H1 (cell line): Measurements from ENCODE around the gene PRRX1.

Experiments
- BACH1 ChIP-seq: IDR thresholded peaks from 2 replicates; pipeline ENCODE4 v1.6.1; 2012; ENCODE audit warnings: low read length, improper control_type of control experiment
- CBX5 ChIP-seq: fragments of 300-800, 300-1000 bp; sonication (generic); IDR thresholded peaks from 2 replicates; pipeline ENCODE4 v1.7.1; 2016; ENCODE audit warnings: antibody characterized with exemption, low read length, low read depth
- EZH2 ChIP-seq: fragments of 200-600 bp; sonication (generic); IDR thresholded peaks from 2 replicates; pipeline ENCODE4 v1.7.1; 2012; ENCODE audit warnings: low read depth, mild to moderate bottlenecking, moderate library complexity, low read length, inconsistent platforms; ENCODE audit not compliant: severe bottlenecking
- GTF2F1 ChIP-seq: IDR thresholded peaks from 2 replicates; pipeline ENCODE4 v1.6.1; 2012; ENCODE audit warnings: low read depth, low read length, improper control_type of control experiment, borderline replicate concordance
- JUND ChIP-seq: IDR thresholded peaks from 2 replicates; pipeline ENCODE4 v1.6.1; 2011; ENCODE audit warnings: mild to moderate bottlenecking, improper control_type of control experiment, low read length
- TF ChIP-seq, protein P1 (sequence below), 3 experiments: IDR thresholded peaks; 1 replicate in 2 of 3; 2 replicates in 1 of 3; pipeline versions ENCODE4 v1.5.1 to v1.6.1; 2011; ENCODE audit warnings: low read length in 3 of 3, mild to moderate bottlenecking in 3 of 3, inconsistent platforms in 2 of 3, low read depth in 1 of 3, moderate library complexity in 1 of 3; ENCODE audit not compliant: insufficient read depth in 1 of 3; ENCODE audit errors: control extremely low read depth in 1 of 3
- TF ChIP-seq, protein P2 (sequence below): IDR thresholded peaks from 2 replicates; pipeline ENCODE4 v1.6.1; 2012; ENCODE audit warnings: inconsistent platforms
- TF ChIP-seq, protein P3 (sequence below): IDR thresholded peaks from 2 replicates; pipeline ENCODE4 v1.6.1; 2011; ENCODE audit warnings: low read depth, mild to moderate bottlenecking, low read length; ENCODE audit not compliant: insufficient read depth

DNA sequence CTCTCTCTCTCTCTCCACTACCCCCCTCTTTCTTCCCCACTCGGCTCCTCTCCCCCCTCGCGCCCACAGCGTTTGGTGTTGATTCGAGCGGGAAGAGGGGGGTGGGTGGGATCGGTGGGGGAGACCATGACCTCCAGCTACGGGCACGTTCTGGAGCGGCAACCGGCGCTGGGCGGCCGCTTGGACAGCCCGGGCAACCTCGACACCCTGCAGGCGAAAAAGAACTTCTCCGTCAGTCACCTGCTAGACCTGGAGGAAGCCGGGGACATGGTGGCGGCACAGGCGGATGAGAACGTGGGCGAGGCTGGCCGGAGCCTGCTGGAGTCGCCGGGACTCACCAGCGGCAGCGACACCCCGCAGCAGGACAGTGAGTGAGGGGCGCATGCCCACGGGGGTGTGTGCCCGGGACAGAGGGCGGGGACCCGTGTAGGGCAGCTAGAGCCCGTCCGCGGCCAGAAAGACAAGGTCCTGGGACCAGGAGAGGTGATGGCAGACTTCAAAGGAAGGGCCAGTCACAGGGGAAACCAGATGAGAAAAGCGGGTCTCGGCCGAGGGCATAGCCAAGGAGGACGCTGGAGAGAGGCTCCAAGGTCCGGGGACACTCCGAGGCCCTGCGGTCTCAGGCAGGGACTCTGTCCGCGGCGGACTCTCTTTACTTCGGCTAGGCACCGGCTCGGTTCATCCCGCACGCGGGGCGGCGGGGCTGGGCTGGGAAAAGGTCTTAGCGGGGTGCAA, at the start of gene PRRX1:
- TF ChIP-seq BACH1, result no peak
- TF ChIP-seq EZH2, result peak; percentile 62
- no peak for TF ChIP-seq JUND
- TF ChIP-seq, protein P1, sequence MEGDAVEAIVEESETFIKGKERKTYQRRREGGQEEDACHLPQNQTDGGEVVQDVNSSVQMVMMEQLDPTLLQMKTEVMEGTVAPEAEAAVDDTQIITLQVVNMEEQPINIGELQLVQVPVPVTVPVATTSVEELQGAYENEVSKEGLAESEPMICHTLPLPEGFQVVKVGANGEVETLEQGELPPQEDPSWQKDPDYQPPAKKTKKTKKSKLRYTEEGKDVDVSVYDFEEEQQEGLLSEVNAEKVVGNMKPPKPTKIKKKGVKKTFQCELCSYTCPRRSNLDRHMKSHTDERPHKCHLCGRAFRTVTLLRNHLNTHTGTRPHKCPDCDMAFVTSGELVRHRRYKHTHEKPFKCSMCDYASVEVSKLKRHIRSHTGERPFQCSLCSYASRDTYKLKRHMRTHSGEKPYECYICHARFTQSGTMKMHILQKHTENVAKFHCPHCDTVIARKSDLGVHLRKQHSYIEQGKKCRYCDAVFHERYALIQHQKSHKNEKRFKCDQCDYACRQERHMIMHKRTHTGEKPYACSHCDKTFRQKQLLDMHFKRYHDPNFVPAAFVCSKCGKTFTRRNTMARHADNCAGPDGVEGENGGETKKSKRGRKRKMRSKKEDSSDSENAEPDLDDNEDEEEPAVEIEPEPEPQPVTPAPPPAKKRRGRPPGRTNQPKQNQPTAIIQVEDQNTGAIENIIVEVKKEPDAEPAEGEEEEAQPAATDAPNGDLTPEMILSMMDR (IDR thresholded peaks at IDR 0.05; ENCODE audit: control extremely low read depth in 1 of 3, insufficient read depth in 1 of 3, low read depth in 1 of 3, low read length in 3 of 3), result no peak
- no peak for TF ChIP-seq CBX5
- TF ChIP-seq, protein P2, sequence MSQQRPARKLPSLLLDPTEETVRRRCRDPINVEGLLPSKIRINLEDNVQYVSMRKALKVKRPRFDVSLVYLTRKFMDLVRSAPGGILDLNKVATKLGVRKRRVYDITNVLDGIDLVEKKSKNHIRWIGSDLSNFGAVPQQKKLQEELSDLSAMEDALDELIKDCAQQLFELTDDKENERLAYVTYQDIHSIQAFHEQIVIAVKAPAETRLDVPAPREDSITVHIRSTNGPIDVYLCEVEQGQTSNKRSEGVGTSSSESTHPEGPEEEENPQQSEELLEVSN, result peak; percentile 20; the same call in 1 of the 2 replicates
- TF ChIP-seq GTF2F1, result no peak
- TF ChIP-seq, protein P3, sequence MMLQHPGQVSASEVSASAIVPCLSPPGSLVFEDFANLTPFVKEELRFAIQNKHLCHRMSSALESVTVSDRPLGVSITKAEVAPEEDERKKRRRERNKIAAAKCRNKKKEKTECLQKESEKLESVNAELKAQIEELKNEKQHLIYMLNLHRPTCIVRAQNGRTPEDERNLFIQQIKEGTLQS, result no peak
